Measurements from ENCODE around the gene KDM1A.

GRCh38 chr1:23029337-23029736 lies 10.1 kb downstream of the KDM1A start:
- no peak for TF ChIP-seq CTCF (IDR thresholded peaks at IDR 0.05)
- TF ChIP-seq POLR2AphosphoS5 (IDR thresholded peaks at IDR 0.05) = no peak
